H1 (cell line): ENCODE data around the gene MDM1. TPM values are rescaled to one million over a fixed set of nuclear protein-coding genes. Genes with fewer than 3 reads are reported as not detected.

Source experiments
- CBX8 ChIP-seq: fragments of 300-800, 300-1000 bp; sonication (generic); IDR thresholded peaks from 2 replicates; pipeline ENCODE4 v1.7.1; 2016; ENCODE audit warnings: low read depth, low read length, borderline replicate concordance
- CHD7 ChIP-seq: fragments of 300-600 bp; sonication (generic); IDR thresholded peaks from 2 replicates; pipeline ENCODE4 v1.7.1; 2012; ENCODE audit warnings: low read length, moderate library complexity, mild to moderate bottlenecking, inconsistent platforms; ENCODE audit not compliant: insufficient replicate concordance
- E2F6 ChIP-seq: IDR thresholded peaks from 2 replicates; pipeline ENCODE4 v1.6.1; 2012; ENCODE audit warnings: inconsistent platforms
- FOSL1 ChIP-seq: IDR thresholded peaks from 2 replicates; pipeline ENCODE4 v1.6.1; 2011; ENCODE audit warnings: mild to moderate bottlenecking, low read depth, low read length, moderate library complexity; ENCODE audit not compliant: insufficient read depth
- KDM4A ChIP-seq: IDR thresholded peaks from one replicate; pipeline ENCODE4 v1.7.1; 2012; ENCODE audit warnings: low read depth, mild to moderate bottlenecking, moderate library complexity, low read length, inconsistent platforms; ENCODE audit not compliant: severe bottlenecking
- KDM5A ChIP-seq: fragments of 200-600 bp; IDR thresholded peaks from 2 replicates; pipeline ENCODE4 v1.7.1; 2012; ENCODE audit warnings: mild to moderate bottlenecking, low read length, inconsistent platforms, mixed read lengths
- RAD21 ChIP-seq, 2 experiments: IDR thresholded peaks in 1 of 2; conservative IDR thresholded peaks in 1 of 2; 2 replicates each; pipeline ENCODE4 v1.6.1; 2011; ENCODE audit warnings: low read depth in 2 of 2, low read length in 2 of 2, improper control_type of control experiment in 1 of 2, inconsistent platforms in 1 of 2, mild to moderate bottlenecking in 1 of 2, moderate library complexity in 1 of 2
- RNF2 ChIP-seq: fragments of 200-900, 300-1000 bp; sonication (generic); IDR thresholded peaks from 2 replicates; pipeline ENCODE4 v1.7.1; 2016; ENCODE audit warnings: borderline replicate concordance, low read depth, mild to moderate bottlenecking, antibody characterized with exemption, low read length; ENCODE audit not compliant: poor library complexity, severe bottlenecking; ENCODE audit errors: missing control alignments
- SIRT6 ChIP-seq: IDR thresholded peaks from one replicate; pipeline ENCODE4 v1.7.1; 2012; ENCODE audit warnings: low read length, inconsistent platforms
- TAF1 ChIP-seq: IDR thresholded peaks from 2 replicates; pipeline ENCODE4 v1.6.1; 2011; ENCODE audit warnings: mild to moderate bottlenecking, low read depth, low read length
- polyA plus RNA-seq, 7 experiments: library from polyadenylated mRNA; depleted of rRNA in 3 of 7; stranded (reverse) in 5 of 7; unstranded in 2 of 7; fragments of >200 nt in 5 of 7; fragments of 200-250 nt in 2 of 7; gene quantifications; 1 replicate in 5 of 7; 2 replicates in 1 of 7; 4 replicates in 1 of 7; pipeline versions ENCODE4 v1.2.1 to v1.2.3, GENCODE V29; 2011 to 2013; ENCODE audit warnings: missing spikeins in 2 of 7, mixed read lengths in 2 of 7
- total RNA-seq: library from RNA; stranded (reverse); fragmentation: NEBNext Ultra II Directional; extraction: Animal tissue kit (Norgen Biotek cat#: 25700); gene quantifications from 2 replicates; pipeline ENCODE4 v1.2.1, GENCODE V29; 2021

Gene MDM1
- total and polyA plus RNA-seq, 2 of the 8 experiments (the other 6 are each of a cell fraction or from before 2014, with no cell fraction given): 3.1 to 10.7 TPM

GRCh38 chr12:68269779-68270178, 62.4 kb downstream of the MDM1 start (continued):
- no peak for TF ChIP-seq CHD7
- TF ChIP-seq RNF2: no peak
- TF ChIP-seq TAF1: no peak
- no peak for TF ChIP-seq KDM4A
- no peak for TF ChIP-seq KDM5A
- TF ChIP-seq FOSL1: no peak
- TF ChIP-seq E2F6: no peak
- no peak for TF ChIP-seq CBX8
- TF ChIP-seq RAD21 (IDR thresholded peaks at IDR 0.05 in 1 of 2, conservative IDR thresholded peaks at IDR 0.05 in 1 of 2; ENCODE audit: low read depth in 2 of 2, low read length in 2 of 2): no peak
- no peak for TF ChIP-seq SIRT6
